Prostate gland (tissue), 2 donors: ENCODE measurements around the gene SDHAF4. TPM values are rescaled to one million over a fixed set of nuclear protein-coding genes. Genes with fewer than 3 reads are reported as not detected.
"Not testable (repeated sequence)": the region's sequence is repeated elsewhere in the genome, so short reads cannot be mapped to it uniquely, and the experiment has no call there.

Experiments
- DNase-seq: peaks from one replicate; pipeline ENCODE4 v3.0.0-alpha.2; 2019; ENCODE audit warnings: low spot score
- H3K27ac ChIP-seq, 2 donors: fragments of 200-600 bp; sonication (generic); 2 replicates each; pipeline ENCODE4 v1.5.1; 2017 to 2019
- H3K27me3 ChIP-seq: fragments of 200-600 bp; sonication (generic); replicated peaks from 2 replicates; pipeline ENCODE4 v1.5.1; 2019; ENCODE audit not compliant: insufficient read depth
- H3K36me3 ChIP-seq, 2 donors: fragments of 200-600 bp; sonication (generic); 1 replicate in 1 of 2; 2 replicates in 1 of 2; pipeline versions ENCODE4 v1.5.1 to v1.8.1; 2017 to 2019
- H3K4me1 ChIP-seq: fragments of 200-600 bp; sonication (generic); replicated peaks from 2 replicates; pipeline ENCODE4 v1.5.1; 2019
- H3K4me3 ChIP-seq, 2 donors: fragments of 200-600 bp; sonication (generic); 2 replicates each; pipeline ENCODE4 v1.5.1; 2017 to 2019
- H3K9me3 ChIP-seq: fragments of 200-600 bp; sonication (generic); 2 replicates; pipeline ENCODE4 v1.5.1; 2017
- POLR2A ChIP-seq: fragments of 450-650 bp; IDR thresholded peaks from one replicate; pipeline ENCODE4 v1.6.1; 2016; ENCODE audit warnings: antibody characterized with exemption, mild to moderate bottlenecking
- POLR2AphosphoS5 ChIP-seq: sonication (generic); formaldehyde crosslinking; IDR thresholded peaks from one replicate; pipeline ENCODE4 v1.6.1; 2017; ENCODE audit warnings: antibody characterized with exemption
- WGBS: methylation state at CpG from one replicate; pipeline ENCODE4 v1.1.5; 2018; 5-methylcytosine and 5-hydroxymethylcytosine counted together
- intact Hi-C: fragments of 100-400 bp; cut with DNase I; formaldehyde crosslinking; loops from one replicate; pipeline ENCODE4 v1.14.2; 2022
- total RNA-seq, 2 donors: library from RNA; depleted of rRNA; stranded (reverse); fragments of >200 nt; gene quantifications; one replicate each; pipeline ENCODE4 v1.1.0, GENCODE V29; 2016
- TF ChIP-seq, protein P1 (sequence below), 4 experiments: fragments of 200-600 bp in 2 of 4; fragments of 450-650 bp in 2 of 4; sonication (generic) in 2 of 4; IDR thresholded peaks; 1 replicate in 3 of 4; 2 replicates in 1 of 4; pipeline ENCODE4 v1.5.1; 2016 to 2019; ENCODE audit warnings: antibody characterized with exemption in 4 of 4, mild to moderate bottlenecking in 2 of 4, moderate library complexity in 2 of 4

Gene SDHAF4
- total RNA-seq, 2 donors from 2014 or later, result 8.5 to 8.8 TPM

DNA sequence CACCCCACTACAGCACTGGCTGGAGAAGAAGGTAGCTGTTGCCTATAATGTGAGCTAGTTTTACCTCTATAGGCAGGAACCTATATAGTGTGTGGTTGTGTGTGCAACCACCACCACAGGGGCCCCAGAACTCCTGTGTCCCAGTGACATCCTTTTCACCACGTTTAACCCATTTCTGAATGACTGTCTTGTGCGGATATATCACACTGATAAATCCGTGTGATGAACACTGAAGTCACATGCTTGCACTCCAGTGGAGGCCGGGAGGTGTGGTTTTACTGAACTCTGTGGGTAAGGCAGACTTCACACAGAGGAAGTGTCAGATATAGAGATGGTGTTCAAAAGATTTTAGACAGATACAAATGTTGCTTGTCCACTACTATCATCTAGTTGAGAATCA lies 32.5 kb downstream of the SDHAF4 start:
- WGBS, result 78% methylated on average over 4 of the region's 4 CpGs
- intact Hi-C loops, result no loop called here

DNA sequence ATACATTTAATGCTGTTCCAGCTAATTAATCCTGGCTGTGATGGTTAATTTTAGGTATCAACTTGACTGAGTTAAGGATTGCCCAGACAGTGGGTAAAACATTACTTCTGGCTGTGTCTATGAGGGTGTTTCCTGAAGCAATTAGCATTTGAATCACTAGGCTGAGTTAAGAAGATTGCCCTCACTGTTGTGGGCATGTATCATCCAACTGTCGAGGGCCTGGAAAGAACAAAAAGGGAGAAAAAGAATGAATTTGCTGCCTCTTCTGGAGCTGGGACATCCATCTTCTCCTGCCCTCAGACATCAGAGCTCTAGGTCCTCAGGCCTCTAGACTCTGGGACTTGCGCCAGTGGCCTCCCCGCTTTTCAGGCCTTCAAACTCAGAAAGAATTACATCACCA lies 34.3 kb downstream of the SDHAF4 start:
- 74% methylated on average over 3 of the region's 3 CpGs for WGBS
- DNase-seq, result no peak
- no peaks in the 10 kb centered on the region for H3K27me3 ChIP-seq
- no peaks in the 10 kb centered on the region for H3K9me3 ChIP-seq
- no peak for TF ChIP-seq POLR2A
- TF ChIP-seq, protein P1, sequence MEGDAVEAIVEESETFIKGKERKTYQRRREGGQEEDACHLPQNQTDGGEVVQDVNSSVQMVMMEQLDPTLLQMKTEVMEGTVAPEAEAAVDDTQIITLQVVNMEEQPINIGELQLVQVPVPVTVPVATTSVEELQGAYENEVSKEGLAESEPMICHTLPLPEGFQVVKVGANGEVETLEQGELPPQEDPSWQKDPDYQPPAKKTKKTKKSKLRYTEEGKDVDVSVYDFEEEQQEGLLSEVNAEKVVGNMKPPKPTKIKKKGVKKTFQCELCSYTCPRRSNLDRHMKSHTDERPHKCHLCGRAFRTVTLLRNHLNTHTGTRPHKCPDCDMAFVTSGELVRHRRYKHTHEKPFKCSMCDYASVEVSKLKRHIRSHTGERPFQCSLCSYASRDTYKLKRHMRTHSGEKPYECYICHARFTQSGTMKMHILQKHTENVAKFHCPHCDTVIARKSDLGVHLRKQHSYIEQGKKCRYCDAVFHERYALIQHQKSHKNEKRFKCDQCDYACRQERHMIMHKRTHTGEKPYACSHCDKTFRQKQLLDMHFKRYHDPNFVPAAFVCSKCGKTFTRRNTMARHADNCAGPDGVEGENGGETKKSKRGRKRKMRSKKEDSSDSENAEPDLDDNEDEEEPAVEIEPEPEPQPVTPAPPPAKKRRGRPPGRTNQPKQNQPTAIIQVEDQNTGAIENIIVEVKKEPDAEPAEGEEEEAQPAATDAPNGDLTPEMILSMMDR (IDR thresholded peaks at IDR 0.05), result no peak
- TF ChIP-seq POLR2AphosphoS5, result no peak
- H3K4me3 ChIP-seq, result no peak overlapping the region
- H3K27ac ChIP-seq, result no peak overlapping the region
- H3K36me3 ChIP-seq, result no peaks in the 10 kb centered on the region
- intact Hi-C loops, result no loop called here
- H3K4me1 ChIP-seq, result no peaks in the 10 kb centered on the region

More for the DNA sequence above, 32.5 kb downstream of the SDHAF4 start:
- H3K4me3 ChIP-seq, result no peak overlapping the region
- no peaks in the 10 kb centered on the region for H3K36me3 ChIP-seq
- TF ChIP-seq, protein P1 (IDR thresholded peaks at IDR 0.05), result no peak
- TF ChIP-seq POLR2AphosphoS5 (no peak), POLR2A (no peak)
- DNase-seq, result no peak
- H3K4me1 ChIP-seq, result no peaks in the 10 kb centered on the region
- H3K9me3 ChIP-seq, result no peaks in the 10 kb centered on the region
- H3K27ac ChIP-seq, result no peak overlapping the region
- H3K27me3 ChIP-seq, result no peaks in the 10 kb centered on the region

DNA sequence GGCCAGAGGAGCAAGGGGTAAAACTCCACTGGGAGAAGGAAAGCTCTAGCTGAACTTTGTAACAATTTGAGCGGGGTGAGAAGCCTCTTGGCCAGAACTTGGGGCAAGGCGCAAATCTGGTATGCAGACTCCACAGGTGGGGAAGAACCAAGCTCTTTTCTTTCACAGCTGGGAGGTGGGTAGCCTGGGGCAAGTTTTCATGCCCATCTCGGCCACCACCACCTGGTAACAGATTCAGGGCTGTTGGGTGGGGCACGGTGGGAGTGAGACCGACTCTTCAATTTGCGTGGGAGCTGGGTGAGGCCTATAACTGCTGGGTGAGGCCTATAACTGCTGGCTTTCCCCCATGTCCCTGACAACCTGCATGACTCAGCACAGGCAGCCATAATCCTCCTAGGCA lies 37.5 kb downstream of the SDHAF4 start:
- no peak for DNase-seq
- Histone ChIP-seq H3K4me3 (no peak overlapping the region), H3K27me3 (no peaks in the 10 kb centered on the region), H3K36me3 (no peaks in the 10 kb centered on the region), H3K9me3 (no peaks in the 10 kb centered on the region), H3K4me1 (no peaks in the 10 kb centered on the region), H3K27ac (no peak overlapping the region)
- intact Hi-C loops, result no loop called here
- TF ChIP-seq POLR2A (no peak), POLR2AphosphoS5 (no peak)
- TF ChIP-seq, protein P1 (IDR thresholded peaks at IDR 0.05), result no peak
- WGBS, result 92% methylated on average over 6 of the region's 6 CpGs

DNA sequence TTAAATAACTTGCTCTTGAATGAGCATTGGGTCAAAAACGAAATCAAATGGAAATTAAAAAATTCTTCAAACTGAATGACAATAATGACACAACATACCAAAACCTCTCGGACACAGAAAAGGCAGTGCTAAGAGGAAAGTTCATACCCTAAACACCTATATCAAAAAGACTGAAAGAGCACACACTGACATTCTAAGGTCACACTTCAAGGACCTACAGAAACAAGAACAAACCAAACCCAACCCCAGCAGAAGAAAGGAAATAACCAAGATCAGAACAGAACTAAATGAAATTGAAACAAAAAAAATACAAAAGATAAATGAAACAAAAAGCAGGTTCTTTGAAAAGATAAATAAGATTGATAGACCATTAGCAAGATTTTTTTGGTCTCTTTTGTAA lies 40.6 kb downstream of the SDHAF4 start:
- H3K27ac ChIP-seq, H3K36me3 ChIP-seq, H3K4me3 ChIP-seq, H3K4me1 ChIP-seq, intact Hi-C loops, H3K9me3 ChIP-seq, DNase-seq, H3K27me3 ChIP-seq: not testable (repeated sequence)
- 88% methylated on average over 2 of the region's 2 CpGs for WGBS

DNA sequence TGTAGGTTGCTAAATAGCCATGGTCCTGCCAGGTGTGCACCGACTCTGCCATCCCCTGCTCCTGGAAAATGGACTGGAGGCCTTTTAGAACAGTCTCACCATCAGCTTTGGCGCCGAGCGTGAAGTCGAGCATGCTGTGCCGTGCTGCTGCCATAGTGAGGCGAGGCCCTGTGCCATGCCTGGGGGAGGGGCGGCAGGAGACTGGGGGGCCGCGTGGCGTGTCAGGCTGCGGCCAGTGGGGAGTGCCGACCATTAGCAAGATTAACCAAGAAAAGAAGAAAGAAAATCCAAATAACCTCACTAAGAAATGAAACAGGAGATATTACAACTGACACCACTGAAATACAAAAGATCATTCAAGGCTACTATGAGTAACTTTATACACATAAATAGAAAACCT lies 42.5 kb downstream of the SDHAF4 start:
- H3K27ac ChIP-seq, H3K36me3 ChIP-seq, H3K9me3 ChIP-seq, H3K4me1 ChIP-seq, DNase-seq, H3K4me3 ChIP-seq, intact Hi-C loops, H3K27me3 ChIP-seq: not testable (repeated sequence)
- 95% methylated on average over 13 of the region's 13 CpGs for whole genome bisulfite sequencing

DNA sequence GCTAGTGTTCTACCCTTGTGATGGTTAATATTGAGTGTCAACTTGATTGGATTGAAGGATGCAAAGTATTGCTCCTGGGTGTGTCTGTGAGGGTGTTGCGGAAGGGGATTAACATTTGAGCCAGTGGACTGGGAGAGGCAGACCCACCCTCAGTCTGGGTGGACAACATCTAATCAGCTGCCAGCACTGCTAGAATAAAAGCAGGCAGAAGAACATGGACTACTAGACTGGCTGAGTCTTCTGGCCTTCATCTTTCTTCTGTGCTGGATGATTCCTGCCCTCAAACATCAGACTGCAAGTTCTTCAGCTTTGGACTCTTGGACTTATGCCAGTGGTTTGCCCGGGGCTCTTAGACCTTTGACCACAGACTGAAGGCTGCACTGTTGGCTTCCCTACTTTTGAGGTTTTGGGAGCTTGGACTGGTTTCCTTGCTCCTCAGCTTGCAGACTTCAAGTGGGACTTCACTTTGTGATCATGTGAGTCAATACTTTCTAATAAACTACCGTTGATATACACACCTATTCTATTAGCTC lies 50.1 kb downstream of the SDHAF4 start:
- no peaks in the 10 kb centered on the region for H3K27me3 ChIP-seq
- no peak for DNase-seq
- no peaks in the 10 kb centered on the region for H3K9me3 ChIP-seq
- no peak overlapping the region for H3K27ac ChIP-seq
- no peaks in the 10 kb centered on the region for H3K4me1 ChIP-seq
- 86% methylated on average over 3 of the region's 3 CpGs for WGBS
- intact Hi-C loops, result no loop called here
- H3K4me3 ChIP-seq, result no peak overlapping the region
- no peaks in the 10 kb centered on the region for H3K36me3 ChIP-seq
- no peak for TF ChIP-seq POLR2A
- TF ChIP-seq POLR2AphosphoS5, result no peak
- TF ChIP-seq, protein P1 (IDR thresholded peaks at IDR 0.05), result no peak
